Measurements from ENCODE around the gene CERS2.

CERS2 gene

DNA sequence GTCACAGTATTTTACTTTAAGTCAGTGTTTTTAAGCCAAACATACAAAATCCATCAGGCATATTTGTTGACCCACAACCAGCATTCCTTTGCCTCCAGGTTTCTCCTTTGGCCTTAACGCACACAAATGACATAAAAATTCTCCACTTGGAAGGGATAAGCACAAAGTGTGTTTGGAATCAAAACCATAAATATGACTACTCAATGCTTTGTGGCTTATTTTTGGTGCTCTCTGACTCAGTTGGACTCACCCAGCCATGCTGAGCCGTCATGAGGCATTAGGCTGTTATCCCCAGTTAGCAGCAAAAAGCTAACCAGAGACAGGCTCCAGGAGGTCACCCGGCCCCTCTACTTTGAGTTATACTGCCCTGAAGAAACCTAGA is 34.6 kb upstream of the CERS2 start:
- TF ChIP-seq, protein P1, sequence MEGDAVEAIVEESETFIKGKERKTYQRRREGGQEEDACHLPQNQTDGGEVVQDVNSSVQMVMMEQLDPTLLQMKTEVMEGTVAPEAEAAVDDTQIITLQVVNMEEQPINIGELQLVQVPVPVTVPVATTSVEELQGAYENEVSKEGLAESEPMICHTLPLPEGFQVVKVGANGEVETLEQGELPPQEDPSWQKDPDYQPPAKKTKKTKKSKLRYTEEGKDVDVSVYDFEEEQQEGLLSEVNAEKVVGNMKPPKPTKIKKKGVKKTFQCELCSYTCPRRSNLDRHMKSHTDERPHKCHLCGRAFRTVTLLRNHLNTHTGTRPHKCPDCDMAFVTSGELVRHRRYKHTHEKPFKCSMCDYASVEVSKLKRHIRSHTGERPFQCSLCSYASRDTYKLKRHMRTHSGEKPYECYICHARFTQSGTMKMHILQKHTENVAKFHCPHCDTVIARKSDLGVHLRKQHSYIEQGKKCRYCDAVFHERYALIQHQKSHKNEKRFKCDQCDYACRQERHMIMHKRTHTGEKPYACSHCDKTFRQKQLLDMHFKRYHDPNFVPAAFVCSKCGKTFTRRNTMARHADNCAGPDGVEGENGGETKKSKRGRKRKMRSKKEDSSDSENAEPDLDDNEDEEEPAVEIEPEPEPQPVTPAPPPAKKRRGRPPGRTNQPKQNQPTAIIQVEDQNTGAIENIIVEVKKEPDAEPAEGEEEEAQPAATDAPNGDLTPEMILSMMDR (IDR thresholded peaks at IDR 0.05; ENCODE audit: borderline replicate concordance, insufficient read depth, low read depth, low read length): no peak
- peak overlapping the region; percentile 82 for H3K4me3 ChIP-seq (ENCODE audit: low read depth, low read length)

DNA sequence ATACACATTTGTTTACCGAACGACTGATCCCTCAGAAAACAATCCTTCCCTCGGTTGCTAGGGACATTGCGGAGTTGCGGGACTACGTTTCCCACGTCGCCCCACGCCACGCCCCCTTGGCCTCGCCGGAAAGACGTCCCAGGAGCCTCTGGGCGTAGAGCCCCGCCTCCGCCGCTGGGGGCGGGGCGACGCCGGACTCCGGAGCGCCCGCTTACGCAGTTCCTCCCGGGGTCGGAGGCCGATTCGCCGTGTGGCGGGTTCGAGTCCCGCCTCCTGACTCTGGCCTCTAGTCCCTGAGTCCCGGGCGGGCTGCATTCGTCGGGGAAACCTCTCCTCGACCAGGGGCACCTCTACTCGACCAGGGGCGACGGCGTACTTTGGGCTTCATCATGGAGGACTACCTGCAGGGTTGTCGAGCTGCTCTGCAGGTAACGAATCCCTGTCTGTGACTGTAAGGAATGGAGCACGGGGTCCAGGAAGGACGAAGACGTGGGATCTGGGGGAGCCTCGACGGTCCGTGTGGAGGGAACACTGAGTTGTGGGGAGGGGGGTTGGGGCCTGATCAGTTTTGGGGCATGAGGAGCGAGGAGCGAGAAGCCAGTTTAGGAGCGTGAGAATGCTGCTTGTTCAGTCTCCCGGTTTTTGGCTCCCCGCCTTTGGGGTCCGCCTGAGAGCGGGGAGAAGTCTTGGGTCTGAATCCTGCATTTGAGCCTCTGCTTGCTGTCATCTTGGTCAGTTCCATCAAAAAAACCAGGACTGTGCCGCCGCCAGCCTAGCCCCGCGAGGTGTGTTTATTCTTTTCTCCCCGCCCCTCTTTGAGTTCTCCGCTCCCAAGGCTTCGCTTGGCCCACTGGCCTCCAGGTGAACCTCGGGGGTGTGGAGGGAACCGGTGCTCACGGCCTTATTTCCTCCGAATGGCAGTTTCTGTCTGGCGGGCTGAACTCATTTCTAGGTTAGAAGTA is 33.9 kb upstream of the CERS2 start, which contains the start of gene PRUNE1:
PRUNE1 (plus strand) TSS at position 206 of the 962 bp plus-strand sequence; CDS start at position 390, 184 bp downstream.
- peak within 1 kb of the TSS; percentile 82 for H3K4me3 ChIP-seq (ENCODE audit: low read depth, low read length)
- TF ChIP-seq, protein P1 (IDR thresholded peaks at IDR 0.05; ENCODE audit: borderline replicate concordance, insufficient read depth, low read depth, low read length): no peak

GRCh38 chr1:151007853-151008243 is 33.2 kb upstream of the CERS2 start:
- TF ChIP-seq, protein P1 (IDR thresholded peaks at IDR 0.05; ENCODE audit: borderline replicate concordance, insufficient read depth, low read depth, low read length): no peak
- H3K4me3 ChIP-seq (ENCODE audit: low read depth, low read length): peak overlapping the region; percentile 82

- TF ChIP-seq, protein P1 (IDR thresholded peaks at IDR 0.05; ENCODE audit: borderline replicate concordance, insufficient read depth, low read depth, low read length): peak; percentile 48; the same call in 1 of the 2 replicates
- H3K4me3 ChIP-seq (ENCODE audit: low read depth, low read length): peak within 1 kb of the TSS; percentile 57
Measured at GRCh38 chr1:151006327-151007052, 31.9 kb upstream of the CERS2 start, which contains the start of gene MINDY1. MINDY1 (minus strand) TSS chr1:151006902; CDS start chr1:151002617, 4,285 bp downstream.

DNA sequence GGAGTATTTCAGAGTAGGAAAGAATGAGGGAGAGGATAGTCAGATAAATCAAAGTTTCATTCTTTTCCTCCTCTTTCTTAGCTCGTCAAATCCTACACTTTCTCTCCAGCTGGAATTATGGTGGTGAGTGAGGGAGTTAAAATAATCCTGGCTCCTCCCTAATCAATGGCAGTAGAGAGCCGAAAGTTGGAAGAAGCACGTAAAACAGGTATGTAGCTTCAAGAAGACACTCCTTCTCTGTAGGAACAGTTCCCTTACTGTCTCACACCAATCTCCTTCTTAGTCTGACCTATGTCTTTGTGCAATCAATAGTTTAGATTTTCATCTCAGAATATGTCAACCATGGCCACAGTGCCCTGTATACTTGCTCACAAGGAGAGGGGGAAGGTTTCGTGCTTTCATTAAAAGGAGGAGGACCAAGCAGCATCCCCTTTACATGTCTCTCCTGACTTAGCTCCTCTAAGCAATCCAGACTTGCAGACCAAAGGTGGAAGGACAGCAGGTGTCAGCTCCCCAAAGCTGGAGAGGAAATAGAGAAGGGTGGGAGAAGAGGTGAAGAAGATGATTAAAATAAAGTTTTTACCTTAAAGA is 31.2 kb upstream of the CERS2 start:
- TF ChIP-seq, protein P1 (IDR thresholded peaks at IDR 0.05; ENCODE audit: borderline replicate concordance, insufficient read depth, low read depth, low read length): no peak
- H3K4me3 ChIP-seq (ENCODE audit: low read depth, low read length): peak overlapping the region; percentile 57

GRCh38 chr1:151003180-151003579 is 28.5 kb upstream of the CERS2 start:
- H3K4me3 ChIP-seq (ENCODE audit: low read depth, low read length): no peak overlapping the region
- TF ChIP-seq, protein P1 (IDR thresholded peaks at IDR 0.05; ENCODE audit: borderline replicate concordance, insufficient read depth, low read depth, low read length): no peak

All from GM12875 (cell line).